GM12892 (cell line): Measurements from ENCODE around the gene NKAIN2.

Experiments
- DNase-seq: peaks from one replicate; pipeline ENCODE4 v3.0.0; 2011; ENCODE audit not compliant: insufficient read length
- FAIRE-seq: peaks from 2 replicates; lab custom pipeline; 2011; peaks lifted over from hg19 to GRCh38; lab: Jason Lieb, UNC
- POLR2A ChIP-seq: IDR thresholded peaks from 2 replicates; pipeline ENCODE4 v1.6.1; 2011; ENCODE audit warnings: low read depth, low read length, control low read depth
- POLR2AphosphoS5 ChIP-seq: IDR thresholded peaks from 2 replicates; pipeline ENCODE4 v1.6.1; 2011; ENCODE audit warnings: low read depth, low read length, control low read depth
- TAF1 ChIP-seq: IDR thresholded peaks from 2 replicates; pipeline ENCODE4 v1.6.1; 2011; ENCODE audit warnings: low read depth, mild to moderate bottlenecking, control low read depth, low read length, borderline replicate concordance

The NKAIN2 gene

GRCh38 chr6:124613031-124613430 is 809.4 kb downstream of the NKAIN2 start:
- DNase-seq (no peak), FAIRE-seq (no peak)
- no peak for TF ChIP-seq POLR2A
- TF ChIP-seq POLR2AphosphoS5, result no peak
- no peak for TF ChIP-seq TAF1

GRCh38 chr6:124622351-124622750 is 818.7 kb downstream of the NKAIN2 start:
- DNase-seq, result no peak
- no peak for FAIRE-seq
- no peak for TF ChIP-seq POLR2A
- TF ChIP-seq TAF1, result no peak
- TF ChIP-seq POLR2AphosphoS5, result no peak

GRCh38 chr6:124633655-124634054 is 830.0 kb downstream of the NKAIN2 start:
- no peak for TF ChIP-seq TAF1
- TF ChIP-seq POLR2A, result no peak
- TF ChIP-seq POLR2AphosphoS5, result no peak
- FAIRE-seq (no peak), DNase-seq (no peak)

- DNase-seq (no peak), FAIRE-seq (no peak)
- TF ChIP-seq POLR2A (no peak), TAF1 (no peak), POLR2AphosphoS5 (no peak)
Observed at GRCh38 chr6:124640432-124640831, 836.8 kb downstream of the NKAIN2 start.

GRCh38 chr6:124655866-124656265 is 852.2 kb downstream of the NKAIN2 start:
- FAIRE-seq (no peak), DNase-seq (no peak)
- no peak for TF ChIP-seq POLR2AphosphoS5
- no peak for TF ChIP-seq TAF1
- TF ChIP-seq POLR2A, result no peak

- no peak for DNase-seq
- FAIRE-seq, result no peak
- TF ChIP-seq POLR2A, result no peak
- TF ChIP-seq POLR2AphosphoS5, result no peak
- TF ChIP-seq TAF1, result no peak
Observed at GRCh38 chr6:124658053-124658452, 854.4 kb downstream of the NKAIN2 start.

- no peak for FAIRE-seq
- TF ChIP-seq POLR2AphosphoS5 (no peak), POLR2A (no peak), TAF1 (no peak)
- DNase-seq, result no peak
Observed at GRCh38 chr6:124659427-124659826, 855.8 kb downstream of the NKAIN2 start.

GRCh38 chr6:124660185-124660584 is 856.5 kb downstream of the NKAIN2 start:
- no peak for FAIRE-seq
- TF ChIP-seq TAF1 (no peak), POLR2A (no peak), POLR2AphosphoS5 (no peak)
- no peak for DNase-seq

- TF ChIP-seq TAF1 (no peak), POLR2A (no peak), POLR2AphosphoS5 (no peak)
- DNase-seq (no peak), FAIRE-seq (no peak)
Observed at GRCh38 chr6:124661097-124661661, 857.5 kb downstream of the NKAIN2 start.

- no peak for TF ChIP-seq POLR2A
- TF ChIP-seq TAF1, result no peak
- TF ChIP-seq POLR2AphosphoS5, result no peak
- no peak for FAIRE-seq
- no peak for DNase-seq
Observed at GRCh38 chr6:124668028-124668427, 864.4 kb downstream of the NKAIN2 start.

GRCh38 chr6:124669713-124670480 is 866.2 kb downstream of the NKAIN2 start:
- DNase-seq (no peak), FAIRE-seq (no peak)
- TF ChIP-seq POLR2AphosphoS5, result no peak
- TF ChIP-seq POLR2A, result no peak
- no peak for TF ChIP-seq TAF1

- FAIRE-seq, result no peak
- TF ChIP-seq TAF1 (no peak), POLR2AphosphoS5 (no peak), POLR2A (no peak)
- DNase-seq, result no peak
Observed at GRCh38 chr6:124670801-124671200, 867.1 kb downstream of the NKAIN2 start.
